ENCODE measurements around the gene SCN7A.
"Not testable (repeated sequence)": the region's sequence is repeated elsewhere in the genome, so short reads cannot be mapped to it uniquely, and the experiment has no call there.

The SCN7A gene

DNA sequence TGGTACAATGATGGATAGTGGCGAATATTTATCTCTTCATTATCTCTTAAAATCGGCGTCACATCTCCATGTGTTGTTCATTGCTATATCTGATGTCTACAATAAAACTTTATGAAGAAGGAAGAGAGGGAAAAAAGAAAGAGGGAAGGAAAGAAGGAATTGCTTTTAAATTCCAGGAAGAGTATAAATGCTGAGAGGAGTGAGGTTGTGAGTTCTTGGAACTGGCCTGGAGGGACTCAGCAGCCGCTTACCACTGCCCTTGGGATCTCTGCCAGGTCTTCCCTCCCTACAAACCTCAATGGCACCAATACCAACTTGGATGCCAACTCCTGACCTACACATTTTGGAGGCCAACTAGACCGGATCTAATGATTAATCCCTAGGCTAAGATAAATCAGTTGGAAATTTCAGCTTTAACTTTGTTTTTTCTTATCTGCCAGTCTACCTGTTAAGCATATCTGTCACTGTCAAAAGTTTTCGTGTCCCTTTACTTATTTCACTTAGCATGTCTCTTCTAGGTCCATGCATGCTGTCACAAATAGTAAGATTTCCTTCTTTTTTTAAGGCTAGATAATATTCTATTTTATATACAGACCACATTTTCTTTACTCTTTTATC lies 128.1 kb downstream of the SCN7A start:
- DNase-seq (ENCODE audit: low spot score) = no peak
- TF ChIP-seq, protein P1, sequence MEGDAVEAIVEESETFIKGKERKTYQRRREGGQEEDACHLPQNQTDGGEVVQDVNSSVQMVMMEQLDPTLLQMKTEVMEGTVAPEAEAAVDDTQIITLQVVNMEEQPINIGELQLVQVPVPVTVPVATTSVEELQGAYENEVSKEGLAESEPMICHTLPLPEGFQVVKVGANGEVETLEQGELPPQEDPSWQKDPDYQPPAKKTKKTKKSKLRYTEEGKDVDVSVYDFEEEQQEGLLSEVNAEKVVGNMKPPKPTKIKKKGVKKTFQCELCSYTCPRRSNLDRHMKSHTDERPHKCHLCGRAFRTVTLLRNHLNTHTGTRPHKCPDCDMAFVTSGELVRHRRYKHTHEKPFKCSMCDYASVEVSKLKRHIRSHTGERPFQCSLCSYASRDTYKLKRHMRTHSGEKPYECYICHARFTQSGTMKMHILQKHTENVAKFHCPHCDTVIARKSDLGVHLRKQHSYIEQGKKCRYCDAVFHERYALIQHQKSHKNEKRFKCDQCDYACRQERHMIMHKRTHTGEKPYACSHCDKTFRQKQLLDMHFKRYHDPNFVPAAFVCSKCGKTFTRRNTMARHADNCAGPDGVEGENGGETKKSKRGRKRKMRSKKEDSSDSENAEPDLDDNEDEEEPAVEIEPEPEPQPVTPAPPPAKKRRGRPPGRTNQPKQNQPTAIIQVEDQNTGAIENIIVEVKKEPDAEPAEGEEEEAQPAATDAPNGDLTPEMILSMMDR (IDR thresholded peaks at IDR 0.05; ENCODE audit: extremely low read depth, insufficient read depth, missing control alignments) = no peak
- in situ Hi-C loops (cut with MboI; ENCODE audit: low pct_unique_long_range_greater_than_20kb, low sequenced_read_pairs, unreplicated experiment) = no loop called here

DNA sequence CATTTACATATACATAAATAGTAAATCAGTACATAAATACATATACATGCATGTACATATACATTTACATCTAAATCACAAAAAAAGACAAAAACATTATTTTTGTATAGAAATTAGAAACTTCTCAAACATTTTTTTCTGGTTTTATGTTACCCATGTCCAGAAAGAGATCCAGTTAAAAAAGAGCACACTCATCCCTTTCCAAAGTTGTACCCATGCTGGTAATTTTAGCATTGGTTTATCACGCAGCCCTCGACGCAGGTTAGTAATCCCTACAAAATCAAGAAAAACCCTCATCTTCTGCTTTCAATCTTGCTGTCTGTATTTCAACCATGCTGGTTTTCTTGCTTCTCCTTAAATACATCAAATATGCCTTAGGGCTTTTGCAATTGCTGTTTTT lies 128.8 kb downstream of the SCN7A start:
- in situ Hi-C loops (cut with MboI; ENCODE audit: low pct_unique_long_range_greater_than_20kb, low sequenced_read_pairs, unreplicated experiment) = no loop called here
- DNase-seq (ENCODE audit: low spot score) = no peak
- TF ChIP-seq, protein P1 (IDR thresholded peaks at IDR 0.05; ENCODE audit: extremely low read depth, insufficient read depth, missing control alignments) = no peak

DNA sequence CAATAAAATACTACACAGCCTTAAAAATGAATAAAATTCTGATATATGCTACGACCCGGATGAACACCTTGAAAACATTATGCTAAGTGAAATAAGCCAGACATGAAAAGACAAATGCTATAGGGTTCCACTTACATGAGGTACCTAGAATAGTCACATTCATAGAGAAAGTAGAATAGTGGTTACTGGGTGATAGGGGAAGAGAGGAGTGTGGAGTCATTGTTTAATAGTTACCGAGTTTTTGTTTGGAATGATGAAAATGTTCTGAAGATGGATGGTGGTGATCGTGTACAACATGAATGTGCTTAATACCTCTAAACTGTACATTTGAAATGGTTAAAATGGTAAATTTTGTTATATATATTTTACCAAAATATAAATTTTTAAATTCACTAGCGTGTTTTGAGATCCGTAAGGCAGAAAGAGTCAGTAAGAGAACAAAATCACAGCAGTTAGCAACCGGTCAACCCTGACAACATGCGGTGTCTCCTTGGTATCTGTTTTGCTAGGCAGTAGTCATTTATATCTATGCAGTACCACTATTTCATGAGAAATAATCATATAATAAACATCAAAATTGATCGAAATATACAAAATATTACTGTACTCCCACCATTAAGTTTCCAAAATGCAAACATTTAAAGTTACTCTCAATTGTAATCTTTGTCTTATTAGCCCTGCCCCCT lies 129.4 kb downstream of the SCN7A start:
- TF ChIP-seq, protein P1 (IDR thresholded peaks at IDR 0.05; ENCODE audit: extremely low read depth, insufficient read depth, missing control alignments) = no peak
- no peak for DNase-seq (ENCODE audit: low spot score)
- in situ Hi-C loops (cut with MboI; ENCODE audit: low pct_unique_long_range_greater_than_20kb, low sequenced_read_pairs, unreplicated experiment) = no loop called here

DNA sequence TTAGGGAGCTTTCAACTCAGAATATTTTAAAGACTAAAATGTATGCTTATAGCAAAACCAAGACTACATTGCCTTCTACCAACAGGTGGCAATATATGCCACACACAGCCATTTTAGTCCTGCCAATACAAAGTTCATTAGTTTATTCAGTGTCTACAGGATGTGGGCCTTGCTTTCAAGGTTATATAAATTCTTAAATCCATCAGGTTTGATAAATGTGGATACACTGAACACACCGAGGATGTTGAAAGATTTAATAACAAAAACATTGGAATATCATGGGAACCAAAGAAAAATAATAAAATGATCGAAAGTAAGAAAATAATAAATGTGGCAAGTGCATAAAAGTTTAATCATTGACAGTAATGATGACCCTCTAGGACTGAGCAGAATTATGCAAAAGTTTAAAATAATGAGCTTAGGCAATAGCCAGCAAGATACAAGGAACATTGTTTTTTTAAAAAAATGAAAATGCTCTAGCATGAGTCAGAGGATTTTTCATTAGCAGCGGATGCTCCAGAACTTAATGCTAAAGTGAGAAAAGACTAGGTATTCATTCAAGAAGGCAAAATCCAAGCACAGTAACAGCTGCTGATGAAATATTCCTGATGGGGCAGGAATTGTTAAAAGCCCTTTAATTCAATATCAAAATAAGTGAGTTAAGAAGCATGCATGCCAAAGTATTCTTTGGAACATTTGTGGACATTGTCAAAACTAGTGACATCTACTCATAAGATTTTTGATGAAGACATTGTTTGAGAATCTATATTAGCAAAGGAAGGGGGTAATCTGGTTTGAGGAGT lies 132.5 kb downstream of the SCN7A start:
- TF ChIP-seq, protein P1 (IDR thresholded peaks at IDR 0.05; ENCODE audit: extremely low read depth, insufficient read depth, missing control alignments) = peak; percentile 31
- no peak for DNase-seq (ENCODE audit: low spot score)
- in situ Hi-C loops (cut with MboI; ENCODE audit: low pct_unique_long_range_greater_than_20kb, low sequenced_read_pairs, unreplicated experiment) = no loop called here

DNA sequence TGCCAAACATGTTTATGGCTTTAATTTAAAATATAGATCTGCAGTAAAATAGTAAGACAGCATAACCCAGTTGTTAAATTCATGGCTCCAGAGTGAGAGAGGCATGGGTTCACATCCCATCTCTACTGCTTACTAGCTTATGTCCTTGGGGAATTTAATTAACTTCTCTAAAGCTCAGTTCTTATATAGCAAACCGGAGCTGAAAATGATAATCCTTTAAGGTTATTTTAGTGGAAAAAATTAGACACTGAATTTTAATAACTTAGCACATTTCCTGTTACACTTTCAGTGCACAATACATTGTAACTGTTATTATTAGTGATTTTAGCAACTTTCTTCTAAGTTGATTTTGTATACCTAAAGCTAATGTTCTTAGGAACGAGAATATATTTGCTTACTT lies 133.1 kb downstream of the SCN7A start:
- no peak for DNase-seq (ENCODE audit: low spot score)
- TF ChIP-seq, protein P1 (IDR thresholded peaks at IDR 0.05; ENCODE audit: extremely low read depth, insufficient read depth, missing control alignments) = no peak
- in situ Hi-C loops (cut with MboI; ENCODE audit: low pct_unique_long_range_greater_than_20kb, low sequenced_read_pairs, unreplicated experiment) = no loop called here

DNA sequence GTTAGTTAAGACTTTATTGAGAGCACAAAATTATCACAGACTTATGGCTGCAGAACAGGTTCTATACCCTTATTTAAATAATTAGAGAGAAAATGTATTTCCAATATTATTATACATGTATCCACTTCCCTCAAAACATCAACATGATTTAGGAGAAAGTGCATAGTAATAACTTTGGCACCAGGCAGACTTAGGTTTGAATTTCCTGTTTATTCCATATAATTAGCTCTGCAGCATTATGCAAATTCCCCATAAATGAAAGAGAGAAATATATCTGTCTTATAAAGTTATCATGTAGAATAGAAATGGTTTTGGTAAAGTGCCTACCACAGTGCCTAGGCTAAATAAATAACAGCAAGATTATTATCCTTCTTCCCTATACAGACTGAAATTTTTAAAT lies 133.6 kb downstream of the SCN7A start:
- in situ Hi-C loops (cut with MboI; ENCODE audit: low pct_unique_long_range_greater_than_20kb, low sequenced_read_pairs, unreplicated experiment) = no loop called here
- no peak for DNase-seq (ENCODE audit: low spot score)
- TF ChIP-seq, protein P1 (IDR thresholded peaks at IDR 0.05; ENCODE audit: extremely low read depth, insufficient read depth, missing control alignments) = no peak

DNA sequence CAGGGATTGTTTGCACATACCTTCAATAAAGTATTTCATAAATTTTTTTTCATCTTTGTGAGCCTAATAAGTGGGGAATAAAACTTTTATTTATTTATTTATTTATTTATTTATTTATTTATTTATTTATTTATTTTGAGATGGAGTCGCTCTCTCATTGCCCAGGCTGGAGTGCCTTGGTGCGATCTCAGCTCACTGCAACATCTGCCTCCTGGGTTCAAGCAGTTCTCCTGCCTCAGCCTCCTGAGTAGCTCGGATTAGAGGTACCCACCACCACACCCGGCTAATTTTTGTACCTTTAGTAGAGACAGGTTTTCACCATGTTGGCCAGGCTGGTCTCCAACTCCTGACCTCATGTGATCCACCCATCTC lies 136.1 kb downstream of the SCN7A start:
- DNase-seq (ENCODE audit: low spot score); in situ Hi-C loops (cut with MboI; ENCODE audit: low pct_unique_long_range_greater_than_20kb, low sequenced_read_pairs, unreplicated experiment): not testable (repeated sequence)
